ENCODE measurements around the gene IL12RB1.

DNA sequence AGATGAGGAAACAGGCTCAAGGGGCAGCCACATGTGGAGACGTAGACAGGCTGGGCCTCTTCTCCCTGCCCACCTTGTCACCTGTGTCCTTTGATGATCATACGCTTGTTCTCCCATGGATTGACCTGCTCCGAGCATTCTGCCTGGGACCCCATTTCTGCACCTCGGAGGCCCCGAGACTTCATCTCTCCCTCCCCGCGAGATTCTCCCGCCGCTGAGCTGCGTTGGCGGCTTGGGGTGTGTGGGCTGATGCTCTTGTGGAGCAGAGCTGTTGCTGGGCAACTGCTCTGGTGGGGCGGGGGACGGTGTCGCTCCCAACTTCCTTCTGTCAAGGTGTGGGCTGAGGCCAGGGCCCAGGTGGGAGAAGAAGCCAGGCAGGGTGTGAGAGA, 33.0 kb upstream of the IL12RB1 start:
- TF ChIP-seq POLR2AphosphoS5 (IDR thresholded peaks at IDR 0.05) (no peak), POLR2A (IDR thresholded peaks at IDR 0.05) (no peak), EP300 (IDR thresholded peaks at IDR 0.05) (no peak)
- TF ChIP-seq, protein P1, sequence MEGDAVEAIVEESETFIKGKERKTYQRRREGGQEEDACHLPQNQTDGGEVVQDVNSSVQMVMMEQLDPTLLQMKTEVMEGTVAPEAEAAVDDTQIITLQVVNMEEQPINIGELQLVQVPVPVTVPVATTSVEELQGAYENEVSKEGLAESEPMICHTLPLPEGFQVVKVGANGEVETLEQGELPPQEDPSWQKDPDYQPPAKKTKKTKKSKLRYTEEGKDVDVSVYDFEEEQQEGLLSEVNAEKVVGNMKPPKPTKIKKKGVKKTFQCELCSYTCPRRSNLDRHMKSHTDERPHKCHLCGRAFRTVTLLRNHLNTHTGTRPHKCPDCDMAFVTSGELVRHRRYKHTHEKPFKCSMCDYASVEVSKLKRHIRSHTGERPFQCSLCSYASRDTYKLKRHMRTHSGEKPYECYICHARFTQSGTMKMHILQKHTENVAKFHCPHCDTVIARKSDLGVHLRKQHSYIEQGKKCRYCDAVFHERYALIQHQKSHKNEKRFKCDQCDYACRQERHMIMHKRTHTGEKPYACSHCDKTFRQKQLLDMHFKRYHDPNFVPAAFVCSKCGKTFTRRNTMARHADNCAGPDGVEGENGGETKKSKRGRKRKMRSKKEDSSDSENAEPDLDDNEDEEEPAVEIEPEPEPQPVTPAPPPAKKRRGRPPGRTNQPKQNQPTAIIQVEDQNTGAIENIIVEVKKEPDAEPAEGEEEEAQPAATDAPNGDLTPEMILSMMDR (IDR thresholded peaks at IDR 0.05) = no peak

All from stomach (tissue), 4 donors.